Measurements from ENCODE around the gene TBX10.
"Not testable (repeated sequence)": the region's sequence is repeated elsewhere in the genome, so short reads cannot be mapped to it uniquely, and the experiment has no call there.

TBX10 gene

DNA sequence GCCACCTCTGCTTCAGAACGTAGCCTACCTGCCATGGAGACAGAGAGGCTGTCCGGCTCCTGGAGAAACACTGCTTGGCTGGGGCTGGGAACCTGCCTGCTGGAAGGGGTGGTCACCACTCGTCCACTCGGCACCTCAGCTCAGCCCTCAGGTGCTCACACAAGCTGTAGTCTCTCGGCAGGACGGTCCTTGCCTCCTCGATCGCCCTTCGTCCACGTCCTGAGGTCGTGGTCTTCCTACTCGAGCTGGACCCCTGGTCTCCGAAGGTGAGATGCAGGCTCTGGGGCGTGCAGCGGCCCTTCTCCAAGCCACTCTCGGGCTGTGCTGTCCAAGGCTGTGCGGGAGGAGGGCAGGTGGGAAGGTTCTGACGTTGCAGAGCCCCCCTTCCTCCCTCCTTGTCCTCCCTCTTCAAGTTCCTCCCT, at the start of gene TBX10:
Gene TBX10 (minus strand): TSS at position 326 of the 422 bp plus-strand sequence. CDS start 291 bp downstream, at position 35.
- DNase-seq (ENCODE audit: low spot score), result no peak

DNA sequence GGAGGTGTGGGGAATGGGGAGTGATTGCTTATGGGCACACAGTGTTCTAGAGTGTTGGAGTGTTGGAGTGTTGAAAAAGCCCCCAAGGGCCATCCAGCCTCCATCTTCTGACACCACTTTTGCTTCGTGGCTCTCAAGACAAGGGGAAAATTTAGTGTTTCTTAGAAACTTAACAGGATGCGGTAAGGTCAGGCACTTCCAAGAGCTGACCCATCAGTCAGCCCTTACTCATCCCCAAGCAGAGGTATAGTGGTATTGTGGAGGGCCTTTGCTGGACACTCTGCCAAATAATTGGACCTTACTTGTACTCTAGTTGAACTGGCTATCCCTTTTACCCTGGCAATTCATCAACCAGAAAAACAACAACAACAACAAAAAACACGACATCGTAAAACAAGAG, 49.6 kb upstream of the TBX10 start:
- no peak for DNase-seq (ENCODE audit: low spot score)

DNA sequence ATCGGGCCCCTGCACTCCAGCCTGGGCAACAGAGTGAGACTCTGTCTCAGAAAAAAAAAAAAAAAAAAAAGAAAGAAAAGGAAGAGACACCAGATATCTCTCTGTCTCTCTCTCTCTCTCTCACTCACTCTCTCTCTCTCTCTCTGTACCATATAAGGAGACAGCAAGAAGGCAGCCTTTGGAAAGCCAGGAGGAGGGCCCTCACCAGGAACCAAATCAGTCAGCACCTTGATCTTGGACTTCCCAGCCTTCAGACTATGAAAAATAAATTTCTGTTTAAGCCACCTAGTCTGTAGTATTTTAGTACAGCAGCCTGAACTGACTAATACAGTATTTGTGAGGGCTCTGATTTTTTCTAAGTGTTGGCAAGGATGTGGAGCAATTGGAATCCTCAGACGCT, 48.4 kb upstream of the TBX10 start:
- DNase-seq (ENCODE audit: low spot score), result no peak

DNA sequence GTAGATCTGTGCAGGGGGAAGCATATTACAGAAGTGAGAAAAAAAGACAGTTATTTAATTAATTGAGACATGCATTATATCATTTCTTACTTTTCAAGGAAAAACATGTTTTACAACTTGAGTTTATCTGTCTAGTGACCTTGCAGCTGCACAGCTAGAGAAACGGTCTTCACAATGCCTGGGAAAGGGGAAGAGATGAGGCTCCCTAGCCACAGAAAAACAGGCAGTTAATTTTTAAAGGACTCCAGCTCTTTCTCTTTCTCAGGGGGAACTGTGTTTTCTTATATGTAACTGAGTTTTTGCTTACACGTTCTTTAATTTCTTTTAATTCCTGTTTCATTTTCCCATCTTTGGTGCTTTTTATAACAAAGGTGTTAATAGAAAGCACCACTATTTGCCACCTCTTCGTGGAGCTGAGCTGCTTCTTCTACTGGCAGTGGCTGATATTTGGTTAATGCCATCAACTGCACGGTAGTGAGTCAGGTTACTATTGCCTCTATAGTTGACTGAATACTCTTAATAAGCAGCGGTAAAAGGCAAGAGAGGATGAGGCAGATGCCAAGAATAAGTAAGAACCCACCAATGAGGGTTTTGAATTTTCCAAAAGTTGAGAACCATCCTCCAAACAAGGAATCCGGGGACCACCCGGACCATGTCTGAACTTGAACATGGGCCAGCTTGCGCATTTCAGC, 46.2 kb upstream of the TBX10 start:
- DNase-seq (ENCODE audit: low spot score), result not testable (repeated sequence)

DNA sequence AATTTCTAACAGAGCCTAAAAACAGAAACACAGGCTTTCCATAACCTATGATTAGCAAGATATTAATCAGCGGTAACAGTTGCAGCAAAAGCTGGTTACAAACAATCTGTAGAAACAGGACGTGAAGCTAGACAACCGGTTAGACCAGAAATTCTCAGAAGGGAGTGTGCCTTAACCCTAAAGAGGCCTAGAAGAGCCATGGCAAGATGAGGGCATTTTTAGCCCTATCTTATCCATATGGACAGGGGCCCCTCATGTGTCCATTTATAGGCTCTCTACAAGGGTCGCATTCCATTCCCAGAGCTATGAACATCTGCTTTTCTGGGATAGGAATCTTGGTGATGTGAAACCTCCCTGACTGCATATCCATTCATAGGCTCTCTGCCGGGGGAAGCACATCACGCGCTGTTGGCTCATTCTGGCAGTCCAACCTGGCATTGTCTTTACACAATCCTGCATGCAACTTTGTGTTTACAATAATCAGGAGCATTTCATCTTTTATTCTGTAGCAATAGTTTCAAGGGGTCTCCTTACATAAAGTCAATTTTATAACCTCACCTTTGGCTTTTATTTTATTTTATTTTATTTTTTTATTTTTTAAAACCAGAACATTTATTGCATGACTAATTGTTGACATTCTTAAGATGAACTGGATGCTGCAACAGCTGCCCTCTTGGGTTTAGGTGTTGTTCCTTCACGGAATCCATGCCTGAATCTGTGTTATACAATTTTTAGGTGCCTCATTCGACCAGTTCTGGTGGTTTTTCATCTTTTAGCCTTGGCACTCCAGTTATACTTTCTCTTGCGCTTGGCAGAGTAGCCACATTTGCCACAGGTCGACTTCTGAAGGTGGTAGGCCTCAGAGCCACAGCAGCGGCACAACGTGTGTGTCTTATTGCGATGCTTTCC, 42.8 kb upstream of the TBX10 start:
- DNase-seq (ENCODE audit: low spot score), result not testable (repeated sequence)

DNA sequence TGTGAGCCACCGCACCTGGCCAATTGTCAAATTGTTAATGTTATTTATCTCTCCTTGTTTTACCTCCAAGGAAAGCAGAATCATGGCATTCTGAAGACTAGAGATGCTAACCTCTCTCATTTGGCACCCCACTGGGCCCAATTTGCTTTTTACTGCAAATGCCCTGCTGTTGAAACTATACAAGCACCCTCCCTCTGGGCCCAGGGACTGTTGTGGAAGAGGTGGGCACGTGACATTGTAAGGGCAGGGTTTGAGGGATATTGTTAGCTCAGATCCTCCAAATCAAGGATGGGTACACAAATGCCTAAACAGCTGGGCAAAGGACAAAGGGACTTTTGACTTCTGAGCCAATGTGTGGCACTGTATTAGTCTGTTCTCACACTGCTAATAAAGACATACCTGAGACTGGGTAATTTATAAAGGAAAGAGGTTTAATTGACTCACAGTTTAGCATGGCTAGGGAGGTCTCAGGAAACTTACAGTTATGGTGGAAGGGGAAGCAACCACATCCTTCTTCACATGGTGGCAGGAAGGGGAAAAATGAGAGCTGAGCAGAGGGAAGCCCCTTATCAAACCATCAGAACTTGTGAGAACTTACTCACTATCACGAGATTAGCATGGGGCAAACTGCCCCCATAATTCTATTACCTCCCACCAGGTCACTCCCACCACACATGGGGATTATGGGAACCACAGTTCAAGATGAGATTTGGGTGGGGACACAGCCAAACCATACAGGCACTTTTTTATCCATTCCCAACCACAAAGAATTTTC, 41.3 kb upstream of the TBX10 start:
- DNase-seq (ENCODE audit: low spot score), result no peak

DNA sequence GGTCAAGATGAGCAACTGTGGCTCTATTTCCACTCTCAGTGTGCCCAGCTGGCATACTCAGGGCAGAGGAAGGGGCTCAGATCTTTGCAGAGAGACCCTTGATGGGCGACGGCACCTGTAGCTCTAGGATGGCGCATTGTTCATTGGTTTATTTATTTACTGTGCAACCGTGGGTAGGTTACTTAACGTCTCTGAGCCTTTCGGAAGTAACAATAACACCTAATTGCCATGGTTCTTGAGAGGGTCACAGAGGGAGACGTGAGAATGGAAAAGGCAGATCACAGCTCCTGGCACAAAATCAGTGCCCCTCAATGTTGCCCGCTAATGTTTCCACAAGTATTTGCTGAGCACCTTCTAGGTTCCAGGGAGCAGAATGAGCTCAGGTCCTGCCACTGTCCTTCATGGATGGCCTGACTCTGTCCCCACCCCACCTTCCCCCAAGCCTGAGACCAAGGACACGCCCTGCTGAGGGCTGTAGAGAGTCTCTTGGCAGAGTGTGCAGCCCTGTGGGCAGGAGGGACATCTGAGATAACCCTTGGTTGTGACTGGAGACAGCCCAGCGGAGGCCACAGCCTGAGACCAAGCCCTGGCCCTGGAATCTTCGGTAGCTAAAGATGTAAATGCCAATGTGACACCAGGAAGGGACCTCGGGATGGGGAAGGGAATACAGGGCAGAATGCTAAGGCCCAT, 35.6 kb upstream of the TBX10 start:
- no peak for DNase-seq (ENCODE audit: low spot score)

DNA sequence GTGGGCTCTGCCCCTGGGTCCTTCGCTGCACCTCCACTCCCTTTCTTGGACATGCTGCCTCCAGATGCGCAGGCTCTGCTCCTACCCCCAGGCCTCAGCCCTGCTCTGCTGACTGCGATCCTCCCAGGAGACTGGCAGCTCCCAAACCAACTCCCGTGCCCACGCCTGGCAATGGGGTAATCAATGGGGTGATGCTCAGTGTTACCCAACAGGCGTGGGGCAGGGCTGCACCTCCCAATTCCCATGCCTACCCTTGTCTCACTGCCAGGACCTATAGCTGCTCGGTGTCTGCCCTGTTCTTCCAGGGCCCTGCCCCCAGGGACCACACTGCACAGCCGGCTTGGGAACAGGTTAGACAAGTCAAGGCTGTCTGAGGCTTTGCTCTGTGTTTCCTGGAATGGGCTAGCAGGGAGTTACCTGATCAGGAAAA, 34.9 kb upstream of the TBX10 start, which contains the start of gene ALDH3B2:
Gene ALDH3B2 (minus strand): TSS at position 182 of the 430 bp plus-strand sequence. CDS start 7,688 bp downstream, outside the sequence.
- no peak for DNase-seq (ENCODE audit: low spot score)

DNA sequence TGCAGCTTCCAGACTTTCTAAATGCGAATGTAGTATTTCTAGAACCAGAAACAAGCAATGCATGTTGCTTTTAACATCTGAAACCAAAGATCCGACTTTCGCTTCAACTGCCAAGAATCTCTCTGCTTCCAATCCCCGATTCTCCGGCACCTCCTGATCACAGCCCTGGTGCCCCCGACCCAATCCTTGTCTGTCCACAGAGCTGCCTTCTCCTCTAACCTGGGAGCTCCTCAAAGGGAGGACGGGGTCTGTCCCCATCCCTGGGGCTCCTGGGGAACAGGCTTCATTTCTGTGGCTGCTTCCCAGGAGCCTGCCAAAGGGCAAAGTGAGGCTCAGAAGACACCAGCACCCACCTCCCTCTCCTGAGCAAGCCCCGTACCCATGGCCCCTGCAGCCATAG, 34.3 kb upstream of the TBX10 start:
- DNase-seq (ENCODE audit: low spot score), result no peak

DNA sequence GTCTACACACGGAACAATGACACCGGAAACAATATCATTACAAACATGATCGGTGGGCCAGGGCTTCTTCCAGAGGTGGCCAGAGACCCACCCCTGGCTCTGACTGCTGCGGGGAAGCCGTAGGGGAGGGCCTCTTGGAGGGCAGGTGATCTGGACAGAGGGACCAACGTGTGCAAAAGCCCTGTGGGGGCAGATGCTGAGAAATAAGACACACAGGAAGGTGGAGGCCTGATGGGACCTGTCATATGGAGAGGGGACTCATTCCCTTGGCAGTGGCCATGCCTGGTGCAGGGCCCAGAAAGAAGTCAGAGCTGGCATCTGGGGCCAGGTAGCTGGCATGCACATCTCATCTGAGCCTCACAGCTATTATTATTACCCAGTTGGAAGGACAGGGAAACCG, 33.8 kb upstream of the TBX10 start:
- DNase-seq (ENCODE audit: low spot score), result no peak

DNA sequence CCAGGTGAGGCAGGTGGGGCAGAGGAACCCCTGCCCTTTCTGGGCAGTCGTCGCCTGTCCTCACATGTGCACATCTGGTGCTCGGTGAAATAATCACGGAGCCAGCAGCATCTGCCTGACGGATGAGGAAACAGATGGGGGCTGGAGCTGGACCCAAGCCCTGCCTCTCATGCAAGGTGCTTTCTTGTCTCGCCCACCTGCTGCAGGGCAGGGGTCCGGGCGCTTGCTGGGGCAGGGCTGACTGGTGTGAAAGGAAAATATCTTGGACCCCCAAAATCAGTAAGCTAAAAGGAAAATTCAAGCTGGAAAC, 31.6 kb upstream of the TBX10 start:
- no peak for DNase-seq (ENCODE audit: low spot score)

DNA sequence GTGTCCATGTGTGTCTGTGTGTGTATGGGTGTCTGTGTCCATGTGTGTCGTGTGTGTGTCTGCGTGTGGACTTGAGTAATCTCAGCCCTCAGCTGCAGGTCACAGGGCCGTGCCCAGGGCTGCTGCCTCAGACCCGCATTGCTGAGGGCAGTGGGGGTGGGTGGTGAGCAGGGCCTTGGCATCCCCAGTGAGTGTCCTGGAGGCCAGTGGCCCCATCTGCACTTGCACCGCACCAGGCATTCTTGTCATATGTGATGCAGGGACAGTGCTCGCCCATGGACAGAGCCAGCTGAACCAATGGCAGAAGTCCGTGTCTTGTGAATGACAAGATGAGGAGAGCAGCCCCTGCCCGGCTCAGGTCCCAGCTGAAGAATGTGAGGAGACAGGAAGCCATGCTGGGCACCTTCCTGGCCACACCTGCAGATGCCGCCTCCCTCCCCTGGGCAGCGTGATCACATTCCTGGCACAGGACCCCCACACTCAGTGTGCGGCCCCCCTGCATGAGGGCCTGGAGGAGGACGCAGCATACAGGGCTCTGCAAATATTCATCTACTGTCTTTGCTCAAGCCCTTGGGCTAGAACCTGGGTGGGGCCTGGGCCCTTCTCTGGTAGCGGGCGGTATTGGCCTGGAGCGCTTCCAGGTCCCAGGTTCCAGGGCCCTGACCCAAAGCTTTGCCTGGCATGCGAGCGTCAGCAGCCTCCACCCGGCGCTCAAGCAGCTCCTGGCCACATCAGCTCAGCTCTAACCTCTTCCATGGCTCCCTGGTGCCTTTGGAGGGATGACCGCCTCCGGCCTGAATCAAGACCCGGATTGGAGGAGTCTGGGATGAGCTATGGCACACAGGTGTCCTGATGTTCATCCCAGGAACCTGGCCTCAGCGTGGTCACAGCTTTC, 31.0 kb upstream of the TBX10 start:
- no peak for DNase-seq (ENCODE audit: low spot score)

DNA sequence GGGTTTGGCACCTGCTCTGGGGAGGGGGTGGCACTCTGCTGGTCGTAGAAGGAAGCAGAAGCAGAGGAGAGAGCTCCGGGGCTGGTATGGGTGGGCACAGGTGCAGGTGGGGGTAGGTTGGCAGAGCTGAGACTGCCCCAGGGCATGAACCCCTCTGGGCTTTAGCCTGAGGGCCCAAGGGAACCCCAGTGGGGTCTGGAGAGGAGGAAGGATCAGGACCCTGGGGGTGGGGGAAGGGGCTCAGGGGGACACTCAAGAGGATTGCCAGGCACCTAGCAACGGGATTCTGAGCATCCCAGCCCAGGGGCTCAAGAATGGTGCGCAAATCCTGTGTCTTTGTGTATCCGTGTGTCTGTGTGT, 28.6 kb upstream of the TBX10 start:
- no peak for DNase-seq (ENCODE audit: low spot score)

DNA sequence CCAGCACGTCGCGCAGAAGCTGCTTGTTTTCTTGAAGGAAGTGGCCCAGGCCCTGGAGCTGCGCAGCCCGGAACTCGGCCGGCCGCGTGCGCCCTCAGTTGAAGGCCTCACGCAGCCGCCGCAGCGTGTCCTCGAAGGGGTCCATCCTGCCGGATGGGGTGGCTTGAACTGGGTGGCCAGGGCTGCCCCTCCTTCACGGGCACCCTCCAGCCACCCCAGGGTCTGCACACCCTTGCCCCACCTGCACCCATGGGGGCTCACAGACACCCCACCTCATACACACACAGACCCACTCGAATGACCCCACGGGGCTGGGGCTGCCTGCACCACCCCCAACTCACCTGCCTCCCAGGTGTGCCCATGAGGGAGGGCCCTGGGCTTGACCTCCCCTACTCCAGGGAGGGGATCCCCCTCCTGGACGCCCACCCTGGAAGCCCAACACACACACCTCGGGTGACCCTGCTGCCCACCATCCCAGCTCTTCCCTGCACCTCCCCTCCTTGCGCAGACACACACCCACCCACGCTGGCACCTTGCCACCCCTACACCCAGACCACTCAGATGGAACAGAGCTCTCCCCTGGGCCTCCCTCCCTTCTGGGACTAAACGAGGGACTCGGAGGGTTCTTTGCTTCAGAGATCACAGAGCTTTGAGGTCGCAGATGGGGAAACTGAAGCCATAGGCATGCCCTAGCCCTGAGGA, 28.1 kb upstream of the TBX10 start:
- DNase-seq (ENCODE audit: low spot score), result peak; percentile 75

DNA sequence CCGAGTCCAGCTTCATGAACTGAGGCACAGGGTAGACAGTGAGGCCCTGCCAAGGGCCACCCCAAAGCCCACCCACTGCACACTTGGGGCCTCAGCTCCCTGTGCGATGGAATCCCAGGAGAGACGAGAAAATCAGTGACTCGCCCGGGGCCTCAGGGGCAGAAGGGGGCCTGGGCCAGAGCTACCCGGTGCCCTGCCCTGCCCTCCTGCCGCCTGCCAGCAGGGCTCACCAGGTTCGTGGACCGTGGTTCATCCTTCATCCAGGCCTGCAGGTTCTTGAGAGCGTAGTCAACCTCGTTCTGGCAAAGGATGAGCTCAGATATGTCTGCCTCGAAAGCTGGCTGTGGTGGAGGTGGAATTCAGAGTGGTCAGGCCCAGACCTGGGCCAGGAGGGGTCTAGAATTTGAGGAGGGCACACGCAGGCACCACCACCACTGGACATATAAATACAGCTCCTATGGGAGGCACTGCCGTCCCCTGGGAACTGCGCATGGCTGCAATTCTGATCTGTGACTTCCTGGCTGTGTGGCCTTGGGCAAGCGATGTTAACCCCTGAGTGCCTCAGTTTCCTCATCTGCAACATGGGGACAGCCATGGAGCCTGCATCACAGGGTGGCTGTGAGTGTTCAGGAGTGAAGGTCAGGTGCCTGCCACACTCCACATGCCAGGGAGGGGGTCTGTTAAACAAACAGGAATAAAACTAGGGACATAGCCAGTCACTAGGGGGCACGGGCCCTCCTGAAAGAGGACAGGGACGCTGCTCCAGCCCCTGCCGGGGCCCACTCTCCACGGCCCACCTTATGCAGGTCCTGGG, 27.3 kb upstream of the TBX10 start:
- DNase-seq (ENCODE audit: low spot score), result no peak

DNA sequence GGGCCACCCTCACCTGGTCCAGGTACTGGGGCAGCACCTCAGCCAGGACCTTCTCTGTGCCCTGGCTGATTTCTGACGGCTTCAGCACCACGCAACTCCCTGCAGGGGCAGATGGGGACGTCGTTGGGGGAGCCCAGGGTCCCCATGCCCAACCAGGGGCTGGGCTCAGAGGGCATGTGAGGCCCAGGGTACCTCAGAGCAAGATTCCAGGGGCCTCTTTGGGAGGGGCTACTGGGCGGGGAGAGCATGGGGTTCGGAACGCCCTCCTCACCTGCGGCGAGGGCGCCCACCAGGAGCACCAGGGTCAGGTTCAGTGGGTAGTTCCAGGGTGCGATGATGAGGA, 26.7 kb upstream of the TBX10 start:
- no peak for DNase-seq (ENCODE audit: low spot score)

DNA sequence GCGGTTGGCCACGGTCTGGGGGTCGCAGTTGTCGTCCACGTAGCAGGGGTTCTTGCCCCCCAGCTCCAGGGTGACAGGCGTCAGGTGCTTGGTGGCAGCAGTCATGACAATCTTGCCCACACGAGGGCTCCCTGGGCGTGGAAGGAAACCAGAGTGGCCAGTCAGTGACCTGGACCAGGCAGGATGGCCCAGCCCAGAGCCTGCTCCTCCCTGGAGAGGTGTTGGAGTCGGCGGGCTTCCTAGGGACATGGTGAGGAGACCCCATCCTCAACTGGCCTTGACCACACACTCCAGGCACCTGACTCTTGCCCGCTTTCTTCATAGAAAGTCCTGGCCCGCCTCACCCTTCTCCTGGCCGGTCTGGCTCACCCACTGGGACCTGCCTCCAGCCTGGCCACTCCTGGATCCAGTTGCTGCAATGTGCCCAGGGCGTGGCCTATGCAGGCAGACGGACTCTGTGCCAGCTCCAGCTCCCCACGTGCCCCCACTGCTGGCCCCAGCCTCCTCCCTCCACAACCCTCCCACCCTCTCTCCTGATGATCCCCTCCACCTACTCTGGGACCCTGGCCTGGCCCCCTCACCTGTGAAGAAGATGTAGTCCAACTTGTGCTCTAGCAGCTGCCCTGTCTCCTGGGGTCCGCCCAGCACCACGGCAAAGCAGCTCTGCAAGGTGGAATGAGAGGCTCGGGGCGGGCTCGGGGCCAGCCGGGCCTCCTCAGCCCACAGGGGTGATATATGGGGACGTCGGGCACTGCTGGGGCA, 26.2 kb upstream of the TBX10 start:
- no peak for DNase-seq (ENCODE audit: low spot score)

DNA sequence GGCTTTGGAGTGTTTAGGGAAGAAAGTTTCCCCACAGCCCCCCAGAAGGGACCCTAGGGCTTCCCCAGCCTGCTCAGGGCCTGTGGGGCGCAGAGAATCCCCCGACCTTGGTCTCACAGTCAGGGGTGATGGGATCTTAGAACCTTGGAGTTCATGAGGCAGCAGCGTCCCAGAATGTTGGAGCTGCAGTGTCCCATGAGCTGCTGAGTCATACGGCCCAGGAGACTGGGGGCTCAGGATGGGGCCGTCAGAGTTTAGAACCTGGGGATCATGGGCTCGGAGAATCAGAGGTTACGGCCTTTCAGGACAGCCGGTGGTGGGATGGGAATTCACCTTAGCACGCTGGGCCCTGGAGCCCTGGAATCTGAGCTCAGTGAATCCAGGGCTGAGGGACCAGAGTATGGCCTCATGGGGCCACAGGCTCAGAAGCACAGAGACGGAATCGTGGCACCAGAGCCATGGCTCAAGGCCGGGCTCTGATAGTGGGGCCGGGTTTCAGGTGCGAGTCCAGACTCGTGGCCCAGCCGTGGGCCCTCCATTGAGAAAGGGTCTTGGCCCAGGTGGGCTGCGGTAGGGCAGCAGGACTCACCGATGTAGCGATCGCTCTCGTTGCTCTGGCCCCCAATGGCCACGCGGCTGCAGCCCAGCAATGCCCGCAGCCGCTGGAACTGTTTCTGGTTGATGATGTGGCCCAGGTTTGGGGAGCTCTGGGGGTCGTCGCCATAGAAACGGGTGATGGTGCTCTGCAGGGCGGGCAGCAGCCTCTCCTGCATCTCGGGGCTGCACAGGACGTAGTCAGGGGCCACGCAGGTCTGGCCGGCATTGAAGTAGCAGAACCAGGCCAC, 25.4 kb upstream of the TBX10 start:
- DNase-seq (ENCODE audit: low spot score), result no peak

All from germinal center (tissue), 1 donor.